ENCODE measurements around the gene CDC42EP3.

CDC42EP3 gene

GRCh38 chr2:37618326-37618725 is 53.1 kb downstream of the CDC42EP3 start:
- no peak for DNase-seq (ENCODE audit: low spot score)

GRCh38 chr2:37617119-37617892 is 54.1 kb downstream of the CDC42EP3 start:
- no peak for DNase-seq (ENCODE audit: low spot score)

GRCh38 chr2:37616677-37617005 is 54.8 kb downstream of the CDC42EP3 start:
- no peak for DNase-seq (ENCODE audit: low spot score)

GRCh38 chr2:37615804-37616676 is 55.4 kb downstream of the CDC42EP3 start:
- DNase-seq (ENCODE audit: low spot score) = peak; percentile 55

- no peak for DNase-seq (ENCODE audit: low spot score)
Observed at GRCh38 chr2:37614061-37614738, 57.2 kb downstream of the CDC42EP3 start.

DNA sequence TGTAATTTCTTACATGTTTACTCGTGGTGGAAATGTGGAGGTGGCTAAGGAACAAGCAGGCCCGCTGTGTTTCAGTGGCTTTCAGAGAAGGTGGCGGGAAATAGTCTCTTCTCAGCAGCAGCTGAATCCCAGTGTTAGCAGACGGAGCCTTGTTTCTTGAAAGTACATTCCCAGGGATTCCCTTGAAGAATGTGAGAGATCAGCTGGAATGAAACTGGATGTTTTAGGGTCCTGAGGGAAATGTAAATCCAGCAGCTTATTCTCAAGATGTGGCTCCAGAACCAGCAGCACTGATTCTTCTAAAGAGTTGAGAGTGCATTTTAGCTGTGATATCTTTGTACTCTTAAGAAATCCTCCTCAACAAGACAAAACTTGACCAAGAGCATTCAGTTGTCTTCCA is 59.1 kb downstream of the CDC42EP3 start:
- no peak for DNase-seq (ENCODE audit: low spot score)

DNA sequence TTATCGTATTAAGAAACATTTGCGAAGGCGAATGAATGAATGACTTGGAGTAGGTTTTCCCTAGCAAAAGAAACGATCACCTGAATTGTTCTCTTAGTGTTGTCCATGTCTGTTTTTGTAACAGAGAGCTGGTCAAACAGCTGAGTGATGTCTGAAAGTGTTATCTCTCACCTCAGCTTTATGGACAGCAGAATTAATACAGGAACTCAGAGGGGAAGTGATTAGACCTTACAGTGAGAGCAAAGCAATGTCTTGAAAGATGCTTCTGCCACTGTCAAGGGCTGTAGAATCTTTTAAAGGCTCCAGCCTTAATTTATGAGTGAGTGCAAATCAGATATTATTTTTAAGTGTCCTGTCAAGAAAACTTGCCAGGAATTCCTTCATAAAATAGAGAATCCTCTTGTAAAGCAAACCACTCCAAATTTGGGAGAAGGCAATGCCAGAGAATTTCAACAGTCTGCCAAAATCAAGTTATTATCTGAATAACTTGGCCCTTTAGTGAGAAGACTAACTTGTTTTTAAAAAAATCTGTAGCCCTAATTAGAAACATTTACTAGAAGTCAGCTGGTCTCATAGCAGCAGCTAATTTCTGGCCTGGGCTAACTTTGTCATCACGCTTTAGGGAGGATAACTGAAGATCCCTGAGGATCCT is 60.7 kb downstream of the CDC42EP3 start:
- DNase-seq (ENCODE audit: low spot score) = no peak

DNA sequence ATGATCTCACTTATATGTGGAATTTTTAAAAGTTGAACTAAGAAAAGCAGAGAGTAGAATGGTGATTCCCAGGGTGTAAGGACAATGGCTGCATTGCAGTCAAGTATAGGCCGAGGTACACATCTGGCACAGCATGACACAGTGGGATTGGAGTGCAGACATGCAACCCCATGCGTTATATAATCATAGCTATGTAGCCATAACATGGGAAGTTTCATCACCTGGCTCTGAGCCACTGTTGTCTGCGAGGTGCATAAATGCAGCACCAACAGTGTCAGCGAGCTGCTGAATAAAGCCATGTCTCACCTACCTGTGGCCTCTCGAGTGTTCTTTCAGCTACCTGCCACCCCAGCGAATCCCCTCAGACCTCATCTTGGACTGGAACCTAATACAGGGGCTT is 61.7 kb downstream of the CDC42EP3 start:
- no peak for DNase-seq (ENCODE audit: low spot score)

DNA sequence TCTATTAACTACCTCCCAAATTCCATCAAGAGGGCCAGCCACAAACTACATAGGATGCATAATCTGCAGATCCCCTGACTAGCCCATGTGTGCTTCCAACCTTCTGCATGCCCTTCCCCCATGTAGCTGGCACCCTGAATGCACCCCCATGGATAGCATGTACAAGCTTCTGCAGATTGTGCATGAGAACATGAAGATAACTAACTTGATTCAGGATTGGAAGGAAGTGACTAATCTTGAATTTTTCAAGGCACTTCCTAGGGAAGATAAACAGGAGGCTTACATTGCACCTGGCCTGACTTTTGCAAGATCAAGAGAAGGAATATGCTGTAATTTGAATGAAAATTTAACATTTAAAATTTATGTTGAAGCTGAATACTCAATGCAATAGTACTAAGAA is 66.7 kb downstream of the CDC42EP3 start:
- no peak for DNase-seq (ENCODE audit: low spot score)

DNA sequence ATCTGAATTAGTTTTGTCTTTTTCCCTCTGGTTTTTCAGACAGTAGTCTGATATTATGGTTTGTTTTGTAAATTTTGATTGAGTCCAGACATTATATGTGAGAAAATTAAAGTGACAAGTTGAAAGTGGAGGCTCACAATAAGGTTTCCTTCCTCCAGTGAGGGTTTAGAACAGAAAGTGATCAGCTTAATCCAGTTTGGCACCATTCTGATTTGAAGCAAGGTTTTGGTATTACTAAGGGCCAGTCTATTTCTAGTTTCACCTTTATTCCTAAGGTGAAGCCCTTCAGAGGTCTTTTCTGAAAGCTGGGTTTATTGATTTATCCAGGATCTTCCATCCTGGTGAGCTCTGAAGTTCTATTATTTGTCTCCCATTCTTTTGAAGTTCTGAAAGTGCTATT is 68.7 kb downstream of the CDC42EP3 start:
- DNase-seq (ENCODE audit: low spot score) = no peak

DNA sequence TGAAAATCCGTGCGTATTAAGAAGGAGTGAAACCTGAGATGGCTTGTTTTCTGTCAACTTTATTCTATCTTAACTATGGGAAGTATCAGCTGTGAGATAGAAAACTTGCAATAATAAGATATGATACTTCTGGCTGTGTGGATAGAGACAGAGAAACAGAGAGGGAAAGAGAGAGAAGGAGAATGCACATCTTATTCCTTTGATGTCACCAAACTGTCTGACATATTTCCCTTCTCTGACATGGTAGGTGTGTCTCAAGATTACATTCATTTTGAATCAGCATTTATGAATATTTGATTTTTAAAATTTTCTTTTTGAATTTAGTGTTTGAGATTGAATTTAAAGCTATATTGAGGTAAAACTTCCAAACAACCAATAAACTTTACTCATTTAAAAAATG is 69.4 kb downstream of the CDC42EP3 start:
- DNase-seq (ENCODE audit: low spot score) = no peak

- DNase-seq (ENCODE audit: low spot score) = no peak
Observed at GRCh38 chr2:37601569-37601968, 69.9 kb downstream of the CDC42EP3 start.

DNA sequence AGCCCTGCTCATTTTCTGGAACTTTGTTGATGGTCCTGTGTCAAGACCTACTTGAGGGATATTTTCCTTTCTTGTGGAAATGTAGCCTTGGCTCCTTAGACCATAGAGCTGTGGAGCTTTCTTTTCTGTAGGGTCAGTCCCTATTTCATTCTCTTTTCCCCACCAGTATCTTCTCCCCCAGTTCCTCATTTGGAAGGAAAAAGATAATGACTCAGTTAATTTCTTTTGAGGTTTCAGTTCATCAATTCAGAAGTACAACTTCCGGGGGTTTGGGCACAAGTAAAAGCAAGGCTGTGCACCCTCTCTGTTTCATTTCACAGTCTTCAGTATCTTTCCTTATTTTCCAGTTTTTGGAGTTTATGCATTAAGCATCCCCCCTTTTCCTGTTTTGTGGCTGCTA is 70.7 kb downstream of the CDC42EP3 start:
- peak; percentile 19 for DNase-seq (ENCODE audit: low spot score)

DNA sequence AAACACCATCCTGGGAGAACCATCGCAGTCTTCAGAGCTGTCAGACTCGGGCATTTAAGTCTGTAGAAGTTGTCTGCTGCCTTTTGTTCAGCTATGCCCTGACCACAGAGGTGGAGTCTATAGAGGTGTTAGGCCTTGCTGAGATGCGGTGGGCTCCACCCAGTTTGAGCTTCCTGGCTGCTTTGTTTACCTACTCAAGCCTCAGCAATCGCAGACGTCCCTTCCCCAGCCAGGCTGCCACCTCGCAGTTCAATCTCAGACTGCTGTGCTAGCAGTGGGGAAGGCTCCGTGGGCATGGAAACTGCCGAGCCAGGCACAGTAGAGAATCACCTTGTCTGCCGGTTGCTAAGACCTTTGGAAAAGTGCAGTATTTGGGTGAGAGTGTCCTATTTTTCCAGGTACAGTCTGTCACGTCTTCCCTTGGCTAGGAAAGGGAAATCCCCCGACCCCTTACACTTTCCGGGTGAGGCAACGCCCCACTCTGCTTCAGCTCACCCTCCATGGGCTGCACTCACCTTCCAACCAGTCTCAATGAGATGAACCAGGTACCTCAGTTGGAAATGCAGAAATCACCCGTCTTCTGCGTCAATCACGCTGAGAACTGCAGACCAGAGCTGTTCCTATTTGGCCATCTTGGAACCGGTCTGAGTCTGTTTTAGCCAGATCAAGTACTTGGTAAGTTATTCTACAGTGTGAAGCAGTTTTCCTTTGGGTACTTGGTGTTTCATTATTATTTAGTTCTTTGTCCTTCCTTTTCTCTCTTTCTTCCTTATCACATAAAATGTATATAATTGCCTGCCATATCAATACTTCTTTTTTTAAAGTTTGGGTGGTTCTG is 71.5 kb downstream of the CDC42EP3 start:
- DNase-seq (ENCODE audit: low spot score) = no peak

GRCh38 chr2:37593694-37594093 is 77.7 kb downstream of the CDC42EP3 start:
- no peak for DNase-seq (ENCODE audit: low spot score)

GRCh38 chr2:37593024-37593423 is 78.4 kb downstream of the CDC42EP3 start:
- no peak for DNase-seq (ENCODE audit: low spot score)

Measured in germinal center (tissue), 1 donor.